ENCODE data around the gene CDCA7.

DNA sequence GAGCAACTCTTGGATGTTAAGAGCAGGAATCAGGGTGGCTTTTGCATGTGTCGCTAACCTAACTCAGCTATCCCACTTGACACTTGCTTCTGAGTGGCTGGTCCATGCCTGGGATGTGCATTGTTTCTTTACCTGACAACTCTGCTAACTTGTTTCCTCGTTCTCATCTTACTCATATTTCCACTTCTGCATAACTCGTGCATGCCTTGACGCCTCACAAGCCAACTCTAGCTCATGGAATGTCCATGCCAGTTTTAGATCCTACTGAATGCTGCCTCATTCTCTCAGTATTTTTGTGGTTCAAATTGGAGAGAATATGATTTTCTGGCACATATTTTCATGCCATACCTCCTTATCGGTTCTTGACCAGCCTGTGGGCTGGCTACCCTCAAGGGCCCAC is 52.5 kb downstream of the CDCA7 start:
- TF ChIP-seq, protein P1, sequence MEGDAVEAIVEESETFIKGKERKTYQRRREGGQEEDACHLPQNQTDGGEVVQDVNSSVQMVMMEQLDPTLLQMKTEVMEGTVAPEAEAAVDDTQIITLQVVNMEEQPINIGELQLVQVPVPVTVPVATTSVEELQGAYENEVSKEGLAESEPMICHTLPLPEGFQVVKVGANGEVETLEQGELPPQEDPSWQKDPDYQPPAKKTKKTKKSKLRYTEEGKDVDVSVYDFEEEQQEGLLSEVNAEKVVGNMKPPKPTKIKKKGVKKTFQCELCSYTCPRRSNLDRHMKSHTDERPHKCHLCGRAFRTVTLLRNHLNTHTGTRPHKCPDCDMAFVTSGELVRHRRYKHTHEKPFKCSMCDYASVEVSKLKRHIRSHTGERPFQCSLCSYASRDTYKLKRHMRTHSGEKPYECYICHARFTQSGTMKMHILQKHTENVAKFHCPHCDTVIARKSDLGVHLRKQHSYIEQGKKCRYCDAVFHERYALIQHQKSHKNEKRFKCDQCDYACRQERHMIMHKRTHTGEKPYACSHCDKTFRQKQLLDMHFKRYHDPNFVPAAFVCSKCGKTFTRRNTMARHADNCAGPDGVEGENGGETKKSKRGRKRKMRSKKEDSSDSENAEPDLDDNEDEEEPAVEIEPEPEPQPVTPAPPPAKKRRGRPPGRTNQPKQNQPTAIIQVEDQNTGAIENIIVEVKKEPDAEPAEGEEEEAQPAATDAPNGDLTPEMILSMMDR (IDR thresholded peaks at IDR 0.05), result no peak
- no peak for TF ChIP-seq POLR2A (IDR thresholded peaks at IDR 0.05)
